Heart right ventricle (tissue), 16 donors: ENCODE results near the gene SERPINA7. TPM values are rescaled to one million over a fixed set of nuclear protein-coding genes. Genes with fewer than 3 reads are reported as not detected.
"Not testable (repeated sequence)": the region's sequence is repeated elsewhere in the genome, so short reads cannot be mapped to it uniquely, and the experiment has no call there.

ENCODE experiments used
- ATAC-seq, 8 donors: fragments of 200-7000 bp; cut with Tn5 transposase; one replicate each; pipeline ENCODE4 v1.9.1; 2020; ENCODE audit warnings: mild to moderate bottlenecking in 8 of 8, moderate library complexity in 8 of 8, moderate number of reproducible peaks in 1 of 8
- DNase-seq, 2 donors: peaks; one replicate each; pipeline ENCODE4 v3.0.0-alpha.2; 2020
- H3K27ac ChIP-seq, 10 donors: fragments of 200-600 bp; sonication (generic) in 2 of 10; one replicate each; pipeline versions ENCODE4 v1.5.0 to v1.8.0; 2020 to 2022; ENCODE audit warnings: mild to moderate bottlenecking in 3 of 10
- H3K27me3 ChIP-seq, 7 donors: fragments of 200-600 bp; one replicate each; pipeline ENCODE4 v1.8.0; 2021 to 2022; ENCODE audit warnings: mild to moderate bottlenecking in 2 of 7
- H3K36me3 ChIP-seq, 9 donors: fragments of 200-600 bp; sonication (generic) in 1 of 9; one replicate each; pipeline versions ENCODE4 v1.5.0 to v1.8.0; 2020 to 2022; ENCODE audit warnings: mild to moderate bottlenecking in 2 of 9
- H3K4me1 ChIP-seq, 9 donors: fragments of 200-600 bp; sonication (generic) in 1 of 9; one replicate each; pipeline versions ENCODE4 v1.5.0 to v1.8.0; 2020 to 2022; ENCODE audit warnings: mild to moderate bottlenecking in 4 of 9
- H3K4me3 ChIP-seq, 10 donors: fragments of 200-600 bp; sonication (generic) in 2 of 10; one replicate each; pipeline versions ENCODE4 v1.5.0 to v1.8.0; 2020 to 2022; ENCODE audit warnings: mild to moderate bottlenecking in 7 of 10, moderate library complexity in 2 of 10
- H3K9me3 ChIP-seq, 11 donors: fragments of 200-600 bp in 10 of 11; sonication (generic) in 2 of 11; one replicate each; pipeline versions ENCODE4 v1.5.0 to v1.8.0; 2013 to 2022; ENCODE audit warnings: mild to moderate bottlenecking in 2 of 11, control low read depth in 1 of 11, moderate library complexity in 1 of 11
- CTCF ChIP-seq, 9 donors: fragments of 200-600 bp; sonication (generic) in 2 of 9; IDR thresholded peaks; one replicate each; pipeline versions ENCODE4 v1.5.0 to v1.8.0; 2021 to 2022; ENCODE audit warnings: antibody characterized with exemption in 9 of 9, mild to moderate bottlenecking in 5 of 9, moderate library complexity in 1 of 9
- WGBS, 2 donors: extraction: QIAGEN DNeasy Blood & Tissue Kit; methylation state at CpG; one replicate each; pipeline ENCODE4 v1.1.7; 2013; ENCODE audit warnings: inconsistent platforms in 1 of 2; 5-methylcytosine and 5-hydroxymethylcytosine counted together
- intact Hi-C, 10 donors: fragments of 100-400 bp; cut with DNase I; formaldehyde crosslinking; loops; one replicate each; pipeline versions ENCODE4 v1.11.1 to v1.14.2; 2022
- polyA plus RNA-seq, 2 donors: library from polyadenylated mRNA; stranded (reverse); fragments of 200-250 nt; gene quantifications; one replicate each; pipeline ENCODE4 v1.2.3, GENCODE V29; 2013
- total RNA-seq, 10 donors: library from RNA; stranded (reverse); fragmentation: NEBNext Ultra II Directional in 3 of 10; extraction: Animal tissue kit (Norgen Biotek cat#: 25700) in 3 of 10; gene quantifications; one replicate each; pipeline versions ENCODE4 v1.2.1 to v1.2.4, GENCODE V29; 2021 to 2023
- donor health status: Arrhythmogenic right ventricular cardiomyopathy.
- donor health status: ischemic (EF 13 %, LVEDD 7.1; RV severe dilation, severe dysfunction).
- donor health status: healthy with polysubstance abuse.
- donor health status: DM: no; HTN: yes; CAD: no.
- donor health status: DM: no; HTN: no; CAD: no.
- donor health status: ischemic (EF 25% LVEDD 6.9; RV normal size, moderate dysfunction).
- donor health status: ischemic (EF 25% LVEDD 5.7; RV mildly dilated, moderate dysfunction).
- donor health status: healthy.
- donor health status: DM: yes; HTN: yes; CAD: no.
- donor health status: Ischemic cardiomyopathy.
- donor health status: ischemic (EF 35%, LVEDD 5.7; RV mildly dilated, moderate dysfunction).
- donor health status: nonischemic (EF 11% LVEDD 7.7; RV severe dilation, severe dysfunction).
- donor health status: DM: yes; HTN: yes; CAD: no.
- donor health status: PGD.
- donor health status: ischemic (EF 29% LVEDD 5.4; RV normal size, mild dysfunction).
- donor health status: nonischemic (EF 23%, LVEDD 6.1; RV moderate dilation, normal function).

Gene SERPINA7
- total and polyA plus RNA-seq, 12 donors = not detected

GRCh38 chrX:105999294-105999693 is 39.2 kb downstream of the SERPINA7 start:
- 62 to 67% methylated on average over 1 of the region's 1 CpG for WGBS, 2 donors
- Histone ChIP-seq H3K27me3 (peaks cover 0 to 16% (median 0%) of the 10 kb centered on the region in 7 donors), H3K4me1 (no peaks in the 10 kb centered on the region), H3K36me3 (no peaks in the 10 kb centered on the region), H3K4me3 (no peak overlapping the region), H3K9me3 (no peaks in the 10 kb centered on the region), H3K27ac (no peak overlapping the region)
- ATAC-seq (no peak), DNase-seq (no peak)
- intact Hi-C loops = no loop called here
- no peak for TF ChIP-seq CTCF (IDR thresholded peaks at IDR 0.05)

GRCh38 chrX:105988487-105988886 is 50.0 kb downstream of the SERPINA7 start:
- intact Hi-C loops, H3K27me3 ChIP-seq, DNase-seq, H3K4me1 ChIP-seq, H3K27ac ChIP-seq, ATAC-seq, H3K36me3 ChIP-seq, H3K4me3 ChIP-seq, H3K9me3 ChIP-seq: not testable (repeated sequence)
- 74 to 78% methylated on average over 5 of the region's 5 CpGs for WGBS, 2 donors

Other genes with a start within 250 kb of the SERPINA7 start
- gene NRK, start 216.2 kb downstream of the SERPINA7 start, total RNA-seq = 1 to 10 TPM in 9 of 10 donors, under 1 TPM in 1; 0.62 to 4.2 (median 2.4) TPM
- gene NRK, start 216.2 kb downstream of the SERPINA7 start, polyA plus RNA-seq = 1 to 10 TPM in 1 of 2 donors, under 1 TPM in 1; 0.25 to 1.2 TPM
- 10 to 100 TPM in 7 of 10 donors, 1 to 10 TPM in 3; 3.3 to 24.1 (median 11.8) TPM for gene PWWP3B, start 129.6 kb upstream of the SERPINA7 start, total RNA-seq
- 1 to 10 TPM in 1 of 2 donors, under 1 TPM in 1; 0.96 to 2.9 TPM for gene PWWP3B, start 129.6 kb upstream of the SERPINA7 start, polyA plus RNA-seq